ENCODE results near the gene PRKCE. TPM values are rescaled to one million over a fixed set of nuclear protein-coding genes. Genes with fewer than 3 reads are reported as not detected.

The PRKCE gene
- polyA plus RNA-seq, 1 of the 3 experiments (the other 2 are of a cell fraction): 16.3 TPM

- TF ChIP-seq MAX (IDR thresholded peaks at IDR 0.05; ENCODE audit: low read depth) (0 out of 2 replicates have a peak, but pooled peaks have one; percentile 67), PBX3 (IDR thresholded peaks at IDR 0.05) (peak; percentile 42; the same call in 1 of the 2 replicates), RXRA (IDR thresholded peaks at IDR 0.05; ENCODE audit: borderline replicate concordance, low read depth) (peak; percentile 56; the same call in 1 of the 2 replicates)
These were observed 520.0 kb downstream of the PRKCE start (continued) for GRCh38 chr2:46171411-46171953.

- POLR2A ChIA-PET: no interaction called here
- H3K9me2 ChIP-seq: no peaks in the 10 kb centered on the region
- DNase-seq: peak; percentile 68
- no peak overlapping the region for H3K4me3 ChIP-seq (ENCODE audit: low read depth in 2 of 2, low read length in 1 of 2)
- no peaks in the 10 kb centered on the region for H3K27me3 ChIP-seq (ENCODE audit: insufficient read depth)
- peak overlapping the region; percentile 74 to 76 for H3K27ac ChIP-seq (ENCODE audit: low read depth in 2 of 2, low read length in 1 of 2)
- TF ChIP-seq CTCF (IDR thresholded peaks at IDR 0.05) (peak; percentile 45), NRF1 (IDR thresholded peaks at IDR 0.05; ENCODE audit: low read depth, low read length) (no peak)
- H3K9ac ChIP-seq: no peak overlapping the region; the same call in 1 of the 2 replicates
- H3K9me3 ChIP-seq: no peaks in the 10 kb centered on the region
- no peaks in the 10 kb centered on the region for H3K79me2 ChIP-seq (ENCODE audit: insufficient read depth)
- peak overlapping the region; percentile 66 for H3K4me2 ChIP-seq
- no peaks in the 10 kb centered on the region for H4K20me1 ChIP-seq (ENCODE audit: insufficient read depth)
- peaks cover 0 to 7% of the 10 kb centered on the region in 2 experiments for H3K36me3 ChIP-seq (replicated peaks in 1 of 2; ENCODE audit: control insufficient read depth in 1 of 2, insufficient read depth in 2 of 2, low read length in 1 of 2)
- H3K4me1 ChIP-seq (ENCODE audit: control insufficient read depth in 1 of 2, insufficient read depth in 2 of 2, low read depth in 1 of 2, low read length in 1 of 2): peaks cover 26 to 41% of the 10 kb centered on the region in 2 experiments
- peaks cover 30% of the 10 kb centered on the region for H3F3A ChIP-seq (replicated peaks; ENCODE audit: insufficient read depth)
- WGBS (ENCODE audit: low lambda C conversion rate): 74% methylated on average over 8 of the region's 14 CpGs
- no peak overlapping the region for H2AFZ ChIP-seq (ENCODE audit: low read depth)
- CTCF ChIA-PET: interaction anchor here (0.5 to 2.3 kb wide), 11 partner anchors 11 to 148 kb away, joined by 3 to 9 read pairs (median 5); partner anchors contain the start of gene EPAS1
These were observed 520.6 kb downstream of the PRKCE start for GRCh38 chr2:46171996-46172546.

- Histone ChIP-seq H3K9me2 (no peaks in the 10 kb centered on the region), H3K4me2 (0 out of 2 replicates have a peak overlapping the region, but pooled peaks have one; percentile 66), H3K9ac (no peak overlapping the region), H3K4me3 (ENCODE audit: low read depth in 2 of 2, low read length in 1 of 2) (no peak overlapping the region), H3F3A (replicated peaks; ENCODE audit: insufficient read depth) (peaks cover 30% of the 10 kb centered on the region), H3K27ac (ENCODE audit: low read depth in 2 of 2, low read length in 1 of 2) (peak overlapping the region in 1 of 2 experiments; percentile 76; a peak in 1 of 4 replicates), H3K27me3 (ENCODE audit: insufficient read depth) (no peaks in the 10 kb centered on the region), H3K4me1 (ENCODE audit: control insufficient read depth in 1 of 2, insufficient read depth in 2 of 2, low read depth in 1 of 2, low read length in 1 of 2) (peaks cover 23 to 43% of the 10 kb centered on the region in 2 experiments), H3K9me3 (no peaks in the 10 kb centered on the region), H3K36me3 (replicated peaks in 1 of 2; ENCODE audit: control insufficient read depth in 1 of 2, insufficient read depth in 2 of 2, low read length in 1 of 2) (peaks cover 0 to 7% of the 10 kb centered on the region in 2 experiments), H3K79me2 (ENCODE audit: insufficient read depth) (no peaks in the 10 kb centered on the region), H2AFZ (ENCODE audit: low read depth) (no peak overlapping the region), H4K20me1 (ENCODE audit: insufficient read depth) (no peaks in the 10 kb centered on the region)
- TF ChIP-seq POLR2AphosphoS5 (IDR thresholded peaks at IDR 0.05; ENCODE audit: low read depth, low read length) (no peak), IRF3 (IDR thresholded peaks at IDR 0.05; ENCODE audit: low read depth, low read length) (no peak), RFX5 (IDR thresholded peaks at IDR 0.05; ENCODE audit: low read length) (no peak), ZBTB33 (IDR thresholded peaks at IDR 0.05; ENCODE audit: borderline replicate concordance, low read depth) (no peak), YY1 (IDR thresholded peaks at IDR 0.05; ENCODE audit: low read depth) (no peak)
- ChIA-PET POLR2A (no interaction called here), CTCF (interaction anchor here (0.9 to 2.3 kb wide), 5 partner anchors 11 to 121 kb away, joined by 3 to 6 read pairs (median 5); no protein-coding TSS in a partner anchor)
- DNase-seq: no peak
- 97% methylated on average over 4 of the region's 4 CpGs for WGBS (ENCODE audit: low lambda C conversion rate)
These were observed 521.6 kb downstream of the PRKCE start for GRCh38 chr2:46173030-46173429.

Data from SK-N-SH (cell line).